Placental epithelial cell (primary cell): Measurements from ENCODE around the gene KEAP1. TPM values are rescaled to one million over a fixed set of nuclear protein-coding genes. Genes with fewer than 3 reads are reported as not detected.

ENCODE experiments used
- small RNA-seq: library from RNA; depleted of rRNA; stranded (forward); fragments of <200 nt; gene quantifications from one replicate; pipeline ENCODE3, GENCODE V24; 2012
- total RNA-seq: library from RNA; depleted of rRNA; stranded (reverse); fragments of >200 nt; gene quantifications from 2 replicates; pipeline ENCODE4 v1.2.3, GENCODE V29; 2012

KEAP1 gene
- 52.8 and 56.9 TPM in 2 replicates for total RNA-seq

GRCh38 chr19:10503002-10503789 is at the start of gene KEAP1:
Gene KEAP1 (minus strand): TSS chr19:10503356. CDS start chr19:10500033, 3,323 bp downstream.

GRCh38 chr19:10543420-10544241 is 40.5 kb upstream of the KEAP1 start, which contains the start of gene ATG4D:
Gene ATG4D (plus strand): TSS chr19:10543904. CDS start chr19:10544091, 187 bp downstream.

GRCh38 chr19:10517361-10517759 is 14.2 kb upstream of the KEAP1 start, which contains the start of gene S1PR5:
Gene S1PR5 (minus strand): TSS chr19:10517447. CDS start chr19:10515011, 2,436 bp downstream.

Small RNA genes lying within 50 kb of the gene (small RNA-seq; reads per million reads assigned to genes)
- gene MIR1238 (not detected), gene RNU7-140P (not detected)

Other genes with a start within 250 kb of the KEAP1 start
- gene ICAM1, start 232.2 kb downstream of the KEAP1 start, total RNA-seq, result 0.87 and 1.2 TPM in 2 replicates
- gene ICAM4, start 216.4 kb downstream of the KEAP1 start, total RNA-seq, result 0.22 and 2.4 TPM in 2 replicates
- gene ICAM5, start 213.4 kb downstream of the KEAP1 start, total RNA-seq, result 0.39 and 1.1 TPM in 2 replicates
- 0.39 and 0.87 TPM in 2 replicates for gene ZGLP1, start 193.5 kb downstream of the KEAP1 start, total RNA-seq
- gene FDX2, start 187.3 kb downstream of the KEAP1 start, total RNA-seq, result 10.6 and 20.5 TPM in 2 replicates
- gene RAVER1, start 169.8 kb downstream of the KEAP1 start, total RNA-seq, result 9.8 and 19.5 TPM in 2 replicates
- gene ICAM3, start 163.7 kb downstream of the KEAP1 start, total RNA-seq, result 5.7 and 5.9 TPM in 2 replicates
- gene TYK2, start 122.8 kb downstream of the KEAP1 start, total RNA-seq, result 81.2 and 86.0 TPM in 2 replicates
- gene CDC37, start 99.8 kb downstream of the KEAP1 start, total RNA-seq, result 98.9 and 126 TPM in 2 replicates
- 0.87 and 1.6 TPM in 2 replicates for gene PDE4A, start 82.8 kb downstream of the KEAP1 start, total RNA-seq
- 0.39 TPM in 1 of 2 replicates, not detected in the other for gene S1PR5, start 14.1 kb upstream of the KEAP1 start, total RNA-seq
- gene ATG4D, start 40.5 kb upstream of the KEAP1 start, total RNA-seq, result 17.7 and 20.9 TPM in 2 replicates
- gene KRI1, start 62.7 kb upstream of the KEAP1 start, total RNA-seq, result 5.5 and 5.7 TPM in 2 replicates
- 0.76 and 2.4 TPM in 2 replicates for gene CDKN2D, start 65.6 kb upstream of the KEAP1 start, total RNA-seq
- 113 and 144 TPM in 2 replicates for gene AP1M2, start 84.0 kb upstream of the KEAP1 start, total RNA-seq
- 188 and 341 TPM in 2 replicates for gene SLC44A2, start 122.2 kb upstream of the KEAP1 start, total RNA-seq
- 92.7 and 115 TPM in 2 replicates for gene ILF3, start 151.0 kb upstream of the KEAP1 start, total RNA-seq
- gene QTRT1, start 198.1 kb upstream of the KEAP1 start, total RNA-seq, result 22.1 and 23.2 TPM in 2 replicates
- gene DNM2, start 214.7 kb upstream of the KEAP1 start, total RNA-seq, result 154 and 156 TPM in 2 replicates